ENCODE data around the gene ATP11A. TPM values are rescaled to one million over a fixed set of nuclear protein-coding genes. Genes with fewer than 3 reads are reported as not detected.

ATP11A gene
- total and polyA plus RNA-seq, 10 of the 15 experiments (the other 5 are each of a cell fraction or from before 2014, with no cell fraction given) = 1.4 to 69.6 (median 14.4) TPM

DNA sequence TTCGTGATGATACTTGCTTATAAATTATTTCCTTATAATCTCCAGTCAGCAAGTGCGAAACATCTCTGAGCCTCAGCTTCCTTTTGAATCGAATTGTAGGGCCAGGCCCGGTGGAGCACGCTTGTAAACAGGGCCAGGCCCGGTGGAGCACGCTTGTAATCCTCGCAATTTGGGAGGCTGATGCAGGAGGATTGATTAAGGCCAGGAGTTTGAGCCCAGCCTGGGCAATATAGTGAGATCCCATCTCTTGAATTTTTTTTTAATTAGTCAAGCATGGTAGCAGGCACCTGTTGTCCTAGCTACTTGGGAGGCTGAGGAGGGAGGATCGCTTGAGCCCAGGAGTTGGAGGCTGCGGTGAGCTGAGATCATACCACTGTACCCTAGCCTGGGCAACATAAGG, 163.0 kb downstream of the ATP11A start (continued):
- TF ChIP-seq, protein P1, sequence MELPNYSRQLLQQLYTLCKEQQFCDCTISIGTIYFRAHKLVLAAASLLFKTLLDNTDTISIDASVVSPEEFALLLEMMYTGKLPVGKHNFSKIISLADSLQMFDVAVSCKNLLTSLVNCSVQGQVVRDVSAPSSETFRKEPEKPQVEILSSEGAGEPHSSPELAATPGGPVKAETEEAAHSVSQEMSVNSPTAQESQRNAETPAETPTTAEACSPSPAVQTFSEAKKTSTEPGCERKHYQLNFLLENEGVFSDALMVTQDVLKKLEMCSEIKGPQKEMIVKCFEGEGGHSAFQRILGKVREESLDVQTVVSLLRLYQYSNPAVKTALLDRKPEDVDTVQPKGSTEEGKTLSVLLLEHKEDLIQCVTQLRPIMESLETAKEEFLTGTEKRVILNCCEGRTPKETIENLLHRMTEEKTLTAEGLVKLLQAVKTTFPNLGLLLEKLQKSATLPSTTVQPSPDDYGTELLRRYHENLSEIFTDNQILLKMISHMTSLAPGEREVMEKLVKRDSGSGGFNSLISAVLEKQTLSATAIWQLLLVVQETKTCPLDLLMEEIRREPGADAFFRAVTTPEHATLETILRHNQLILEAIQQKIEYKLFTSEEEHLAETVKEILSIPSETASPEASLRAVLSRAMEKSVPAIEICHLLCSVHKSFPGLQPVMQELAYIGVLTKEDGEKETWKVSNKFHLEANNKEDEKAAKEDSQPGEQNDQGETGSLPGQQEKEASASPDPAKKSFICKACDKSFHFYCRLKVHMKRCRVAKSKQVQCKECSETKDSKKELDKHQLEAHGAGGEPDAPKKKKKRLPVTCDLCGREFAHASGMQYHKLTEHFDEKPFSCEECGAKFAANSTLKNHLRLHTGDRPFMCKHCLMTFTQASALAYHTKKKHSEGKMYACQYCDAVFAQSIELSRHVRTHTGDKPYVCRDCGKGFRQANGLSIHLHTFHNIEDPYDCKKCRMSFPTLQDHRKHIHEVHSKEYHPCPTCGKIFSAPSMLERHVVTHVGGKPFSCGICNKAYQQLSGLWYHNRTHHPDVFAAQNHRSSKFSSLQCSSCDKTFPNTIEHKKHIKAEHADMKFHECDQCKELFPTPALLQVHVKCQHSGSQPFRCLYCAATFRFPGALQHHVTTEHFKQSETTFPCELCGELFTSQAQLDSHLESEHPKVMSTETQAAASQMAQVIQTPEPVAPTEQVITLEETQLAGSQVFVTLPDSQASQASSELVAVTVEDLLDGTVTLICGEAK (IDR thresholded peaks at IDR 0.05; ENCODE audit: borderline replicate concordance) = no peak
- TF ChIP-seq, protein P2, sequence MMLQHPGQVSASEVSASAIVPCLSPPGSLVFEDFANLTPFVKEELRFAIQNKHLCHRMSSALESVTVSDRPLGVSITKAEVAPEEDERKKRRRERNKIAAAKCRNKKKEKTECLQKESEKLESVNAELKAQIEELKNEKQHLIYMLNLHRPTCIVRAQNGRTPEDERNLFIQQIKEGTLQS (IDR thresholded peaks at IDR 0.05; ENCODE audit: borderline replicate concordance, extremely low read depth, low read depth, low read length) = no peak
- no peak for TF ChIP-seq MYC (IDR thresholded peaks at IDR 0.05; ENCODE audit: insufficient read depth, insufficient read length, insufficient replicate concordance, low read length, severe bottlenecking)

DNA sequence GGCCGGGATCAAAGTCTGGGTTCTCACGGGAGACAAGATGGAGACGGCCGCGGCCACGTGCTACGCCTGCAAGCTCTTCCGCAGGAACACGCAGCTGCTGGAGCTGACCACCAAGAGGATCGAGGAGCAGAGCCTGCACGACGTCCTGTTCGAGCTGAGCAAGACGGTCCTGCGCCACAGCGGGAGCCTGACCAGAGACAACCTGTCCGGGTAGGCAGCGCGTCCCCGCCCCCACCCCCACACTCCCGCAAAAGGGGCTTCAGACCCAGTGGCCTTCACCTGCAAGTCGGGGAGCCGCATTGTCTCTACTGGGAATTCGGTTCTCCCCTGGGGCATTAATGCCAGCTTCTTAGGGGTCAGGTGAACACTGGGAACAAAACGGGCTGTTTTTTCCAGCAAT, 164.5 kb downstream of the ATP11A start:
- Histone ChIP-seq H4K20me1 (ENCODE audit: control insufficient read depth, insufficient read depth) (no peaks in the 10 kb centered on the region), H3K9me3 (replicated peaks; ENCODE audit: control insufficient read depth, insufficient read depth, low read length) (no peaks in the 10 kb centered on the region; the same call in 2 of the 3 replicates), H3K36me3 (ENCODE audit: control insufficient read depth in 2 of 2, insufficient read depth in 2 of 2, low read length in 1 of 2) (peaks cover 10 to 19% of the 10 kb centered on the region in 2 experiments; a peak in 3 of 4 replicates), H3K79me2 (ENCODE audit: control insufficient read depth, insufficient read depth, low read length) (no peaks in the 10 kb centered on the region), H3K27me3 (replicated peaks in 1 of 2; ENCODE audit: control insufficient read depth in 2 of 2, insufficient read depth in 2 of 2, low read length in 1 of 2) (no peaks in the 10 kb centered on the region), H2AFZ (ENCODE audit: control insufficient read depth, low read depth, low read length) (no peak overlapping the region), H3K4me2 (ENCODE audit: control insufficient read depth, insufficient read depth) (no peak overlapping the region), H3K4me1 (ENCODE audit: control insufficient read depth, insufficient read depth, low read length) (peaks cover 4% of the 10 kb centered on the region; the same call in 1 of the 2 replicates), H3K4me3 (no peak overlapping the region), H3K9ac (ENCODE audit: control insufficient read depth, insufficient read depth, low read length) (no peak overlapping the region), H3K27ac (ENCODE audit: control insufficient read depth, insufficient read depth) (no peak overlapping the region)
- BruUV-seq (replicated peaks) = no TSS peak
- ATAC-seq (no peak), DNase-seq (ENCODE audit: low read depth, low spot score) (no peak), FAIRE-seq (no peak)
- intact Hi-C loops (cut with micrococcal nuclease; ENCODE audit: unreplicated experiment) = no loop called here
- ChIA-PET RAD21 (ENCODE audit: unreplicated experiment) (no interaction called here), CTCF (interaction anchor here (0.6 kb wide), 1 partner anchor 416 kb away, joined by 4 read pairs; no protein-coding TSS in a partner anchor), SMC1A (ENCODE audit: uncharacterized antibody, unreplicated experiment) (no interaction called here), POLR2A (no interaction called here)
- 99% methylated on average over 25 of the region's 25 CpGs for WGBS (ENCODE audit: insufficient coverage, insufficient replicate concordance, low lambda C conversion rate, missing lambda C conversion rate)
- in situ Hi-C loops (cut with MboI) = loop anchor here (25.0 kb wide), 1 partner anchor 1392 kb away; no protein-coding TSS in a partner anchor
- TF ChIP-seq, protein P3, sequence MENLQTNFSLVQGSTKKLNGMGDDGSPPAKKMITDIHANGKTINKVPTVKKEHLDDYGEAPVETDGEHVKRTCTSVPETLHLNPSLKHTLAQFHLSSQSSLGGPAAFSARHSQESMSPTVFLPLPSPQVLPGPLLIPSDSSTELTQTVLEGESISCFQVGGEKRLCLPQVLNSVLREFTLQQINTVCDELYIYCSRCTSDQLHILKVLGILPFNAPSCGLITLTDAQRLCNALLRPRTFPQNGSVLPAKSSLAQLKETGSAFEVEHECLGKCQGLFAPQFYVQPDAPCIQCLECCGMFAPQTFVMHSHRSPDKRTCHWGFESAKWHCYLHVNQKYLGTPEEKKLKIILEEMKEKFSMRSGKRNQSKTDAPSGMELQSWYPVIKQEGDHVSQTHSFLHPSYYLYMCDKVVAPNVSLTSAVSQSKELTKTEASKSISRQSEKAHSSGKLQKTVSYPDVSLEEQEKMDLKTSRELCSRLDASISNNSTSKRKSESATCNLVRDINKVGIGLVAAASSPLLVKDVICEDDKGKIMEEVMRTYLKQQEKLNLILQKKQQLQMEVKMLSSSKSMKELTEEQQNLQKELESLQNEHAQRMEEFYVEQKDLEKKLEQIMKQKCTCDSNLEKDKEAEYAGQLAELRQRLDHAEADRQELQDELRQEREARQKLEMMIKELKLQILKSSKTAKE (IDR thresholded peaks at IDR 0.05; ENCODE audit: low read depth, poor library complexity, severe bottlenecking) = no peak
- no peak for TF ChIP-seq KLF5 (IDR thresholded peaks at IDR 0.05; ENCODE audit: partially characterized antibody)
- TF ChIP-seq NFYB (IDR thresholded peaks at IDR 0.05; ENCODE audit: insufficient read depth, low read depth, low read length) = no peak
- no peak for TF ChIP-seq LARP7 (IDR thresholded peaks at IDR 0.05)
- no peak for TF ChIP-seq RUNX3 (IDR thresholded peaks at IDR 0.05; ENCODE audit: low read length)
- TF ChIP-seq, protein P4, sequence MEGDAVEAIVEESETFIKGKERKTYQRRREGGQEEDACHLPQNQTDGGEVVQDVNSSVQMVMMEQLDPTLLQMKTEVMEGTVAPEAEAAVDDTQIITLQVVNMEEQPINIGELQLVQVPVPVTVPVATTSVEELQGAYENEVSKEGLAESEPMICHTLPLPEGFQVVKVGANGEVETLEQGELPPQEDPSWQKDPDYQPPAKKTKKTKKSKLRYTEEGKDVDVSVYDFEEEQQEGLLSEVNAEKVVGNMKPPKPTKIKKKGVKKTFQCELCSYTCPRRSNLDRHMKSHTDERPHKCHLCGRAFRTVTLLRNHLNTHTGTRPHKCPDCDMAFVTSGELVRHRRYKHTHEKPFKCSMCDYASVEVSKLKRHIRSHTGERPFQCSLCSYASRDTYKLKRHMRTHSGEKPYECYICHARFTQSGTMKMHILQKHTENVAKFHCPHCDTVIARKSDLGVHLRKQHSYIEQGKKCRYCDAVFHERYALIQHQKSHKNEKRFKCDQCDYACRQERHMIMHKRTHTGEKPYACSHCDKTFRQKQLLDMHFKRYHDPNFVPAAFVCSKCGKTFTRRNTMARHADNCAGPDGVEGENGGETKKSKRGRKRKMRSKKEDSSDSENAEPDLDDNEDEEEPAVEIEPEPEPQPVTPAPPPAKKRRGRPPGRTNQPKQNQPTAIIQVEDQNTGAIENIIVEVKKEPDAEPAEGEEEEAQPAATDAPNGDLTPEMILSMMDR (IDR thresholded peaks at IDR 0.05 in 2 of 3, conservative IDR thresholded peaks at IDR 0.05 in 1 of 3; ENCODE audit: control insufficient read depth in 2 of 3, extremely low read depth in 1 of 3, insufficient read depth in 1 of 3, low read depth in 3 of 3, low read length in 3 of 3) = no peak
- TF ChIP-seq MYC (IDR thresholded peaks at IDR 0.05; ENCODE audit: insufficient read depth, insufficient read length, insufficient replicate concordance, low read length, severe bottlenecking) = no peak
- TF ChIP-seq RAD51 (IDR thresholded peaks at IDR 0.05) = no peak
- no peak for TF ChIP-seq CREM (IDR thresholded peaks at IDR 0.05; ENCODE audit: low read depth)
- no peak for TF ChIP-seq SREBF1 (IDR thresholded peaks at IDR 0.05; ENCODE audit: low read length)
- TF ChIP-seq RFX5 (IDR thresholded peaks at IDR 0.05; ENCODE audit: low read depth, low read length) = no peak
- no peak for TF ChIP-seq PML (IDR thresholded peaks at IDR 0.05; ENCODE audit: low read length)
- TF ChIP-seq CHD4 (IDR thresholded peaks at IDR 0.05) = no peak

Measured in GM12878 (cell line).